Measurements from ENCODE around the gene STK17B.

DNA sequence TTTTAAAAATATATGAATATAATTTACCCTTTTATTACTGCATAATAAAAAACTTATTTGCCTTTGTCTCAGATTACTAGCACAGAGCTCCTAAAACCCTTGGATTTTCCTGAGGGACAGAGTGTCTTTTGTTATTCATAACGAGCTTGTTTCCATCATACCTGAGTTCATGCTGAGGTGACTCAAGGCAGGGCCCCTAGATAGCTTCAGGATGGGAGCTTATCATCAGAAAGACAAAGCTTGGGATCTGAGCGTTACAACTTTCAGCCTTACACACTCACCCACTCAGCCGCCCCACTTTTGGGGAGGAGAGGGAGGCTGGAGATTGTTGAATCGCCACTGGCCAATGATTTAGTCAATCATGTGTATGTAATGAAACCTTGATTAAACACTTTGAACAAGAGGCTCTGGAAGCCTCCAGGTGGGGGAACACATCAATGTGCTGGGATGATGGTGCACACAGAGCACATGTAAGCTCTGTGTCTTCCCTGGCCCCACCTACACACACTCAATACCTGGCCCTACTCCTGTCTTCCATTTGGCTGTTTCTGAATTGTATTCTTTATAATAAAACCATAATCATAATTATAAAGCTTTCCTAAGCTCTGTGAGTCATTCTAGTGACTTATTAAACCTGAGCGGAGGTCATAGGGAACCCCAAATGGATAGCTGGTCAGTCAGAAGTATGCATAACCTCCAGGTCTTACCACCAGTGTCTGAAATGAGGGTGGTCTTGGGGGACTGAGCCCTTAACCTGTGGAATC, 74.2 kb downstream of the STK17B start:
- TF ChIP-seq POLR2A (IDR thresholded peaks at IDR 0.05), result no peak
- TF ChIP-seq, protein P1, sequence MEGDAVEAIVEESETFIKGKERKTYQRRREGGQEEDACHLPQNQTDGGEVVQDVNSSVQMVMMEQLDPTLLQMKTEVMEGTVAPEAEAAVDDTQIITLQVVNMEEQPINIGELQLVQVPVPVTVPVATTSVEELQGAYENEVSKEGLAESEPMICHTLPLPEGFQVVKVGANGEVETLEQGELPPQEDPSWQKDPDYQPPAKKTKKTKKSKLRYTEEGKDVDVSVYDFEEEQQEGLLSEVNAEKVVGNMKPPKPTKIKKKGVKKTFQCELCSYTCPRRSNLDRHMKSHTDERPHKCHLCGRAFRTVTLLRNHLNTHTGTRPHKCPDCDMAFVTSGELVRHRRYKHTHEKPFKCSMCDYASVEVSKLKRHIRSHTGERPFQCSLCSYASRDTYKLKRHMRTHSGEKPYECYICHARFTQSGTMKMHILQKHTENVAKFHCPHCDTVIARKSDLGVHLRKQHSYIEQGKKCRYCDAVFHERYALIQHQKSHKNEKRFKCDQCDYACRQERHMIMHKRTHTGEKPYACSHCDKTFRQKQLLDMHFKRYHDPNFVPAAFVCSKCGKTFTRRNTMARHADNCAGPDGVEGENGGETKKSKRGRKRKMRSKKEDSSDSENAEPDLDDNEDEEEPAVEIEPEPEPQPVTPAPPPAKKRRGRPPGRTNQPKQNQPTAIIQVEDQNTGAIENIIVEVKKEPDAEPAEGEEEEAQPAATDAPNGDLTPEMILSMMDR (IDR thresholded peaks at IDR 0.05), result no peak

All from uterus (tissue), 2 donors.